Measurements from ENCODE around the gene NTMT1. TPM values are rescaled to one million over a fixed set of nuclear protein-coding genes. Genes with fewer than 3 reads are reported as not detected.

NTMT1 gene
- total RNA-seq, 1 donor from 2014 or later, result 30.7 TPM

DNA sequence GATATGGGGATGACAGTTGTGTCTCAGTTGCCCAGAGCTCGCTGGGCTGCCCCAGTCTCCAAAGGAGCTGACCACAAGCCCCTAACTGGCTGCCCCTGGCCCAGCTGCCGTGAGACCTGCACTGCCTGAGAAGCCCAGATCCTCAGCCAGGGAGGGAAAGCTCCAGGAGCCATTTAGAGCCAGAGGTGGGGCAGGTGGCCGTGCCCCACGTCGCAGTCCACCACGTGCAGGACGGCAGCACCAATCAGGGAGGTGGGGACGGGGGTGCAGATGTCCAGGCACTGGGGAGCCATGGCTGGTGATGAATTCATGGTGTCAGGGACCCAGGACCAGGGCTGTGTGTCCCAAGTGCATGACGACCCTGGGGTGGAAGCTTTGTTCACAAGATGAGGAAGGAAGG, 52.9 kb downstream of the NTMT1 start:
- H3K4me1 Mint-ChIP-seq, result peaks cover 15% of the 10 kb centered on the region
- TF ChIP-seq, protein P1, sequence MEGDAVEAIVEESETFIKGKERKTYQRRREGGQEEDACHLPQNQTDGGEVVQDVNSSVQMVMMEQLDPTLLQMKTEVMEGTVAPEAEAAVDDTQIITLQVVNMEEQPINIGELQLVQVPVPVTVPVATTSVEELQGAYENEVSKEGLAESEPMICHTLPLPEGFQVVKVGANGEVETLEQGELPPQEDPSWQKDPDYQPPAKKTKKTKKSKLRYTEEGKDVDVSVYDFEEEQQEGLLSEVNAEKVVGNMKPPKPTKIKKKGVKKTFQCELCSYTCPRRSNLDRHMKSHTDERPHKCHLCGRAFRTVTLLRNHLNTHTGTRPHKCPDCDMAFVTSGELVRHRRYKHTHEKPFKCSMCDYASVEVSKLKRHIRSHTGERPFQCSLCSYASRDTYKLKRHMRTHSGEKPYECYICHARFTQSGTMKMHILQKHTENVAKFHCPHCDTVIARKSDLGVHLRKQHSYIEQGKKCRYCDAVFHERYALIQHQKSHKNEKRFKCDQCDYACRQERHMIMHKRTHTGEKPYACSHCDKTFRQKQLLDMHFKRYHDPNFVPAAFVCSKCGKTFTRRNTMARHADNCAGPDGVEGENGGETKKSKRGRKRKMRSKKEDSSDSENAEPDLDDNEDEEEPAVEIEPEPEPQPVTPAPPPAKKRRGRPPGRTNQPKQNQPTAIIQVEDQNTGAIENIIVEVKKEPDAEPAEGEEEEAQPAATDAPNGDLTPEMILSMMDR (IDR thresholded peaks at IDR 0.05; ENCODE audit: unreplicated experiment), result no peak
- H3K27ac Mint-ChIP-seq, result no peak overlapping the region
- H3K4me3 Mint-ChIP-seq, result no peak overlapping the region
- H3K27me3 Mint-ChIP-seq (ENCODE audit: low read depth), result peaks cover 20% of the 10 kb centered on the region
- no peaks in the 10 kb centered on the region for H3K9me3 Mint-ChIP-seq
- H3K36me3 Mint-ChIP-seq, result no peaks in the 10 kb centered on the region
- no peak for DNase-seq (ENCODE audit: low spot score in 2 of 2, unreplicated experiment in 2 of 2)

DNA sequence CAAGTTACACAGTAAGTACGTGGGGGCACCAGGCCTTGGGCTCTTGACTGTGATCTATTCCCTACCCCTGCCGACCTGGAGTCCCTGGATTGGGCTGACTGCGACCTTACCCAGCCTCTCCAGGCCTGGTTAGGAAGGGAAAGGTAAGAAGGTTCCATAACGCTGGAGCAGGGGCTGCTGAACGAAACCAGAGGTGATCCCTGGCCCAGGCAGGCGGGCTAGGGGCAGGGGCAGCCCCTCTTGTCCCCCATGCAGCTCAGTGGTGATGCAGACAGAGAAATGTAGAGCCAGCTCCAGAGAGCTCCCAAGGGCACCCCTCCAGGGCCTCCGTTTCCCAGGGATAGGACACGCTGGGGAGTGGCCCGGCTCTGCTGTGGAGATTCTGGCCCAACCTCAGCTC, 53.6 kb downstream of the NTMT1 start:
- H3K4me1 Mint-ChIP-seq, result peaks cover 11% of the 10 kb centered on the region
- no peak overlapping the region for H3K4me3 Mint-ChIP-seq
- H3K27me3 Mint-ChIP-seq (ENCODE audit: low read depth), result peaks cover 20% of the 10 kb centered on the region
- no peaks in the 10 kb centered on the region for H3K36me3 Mint-ChIP-seq
- TF ChIP-seq, protein P1 (IDR thresholded peaks at IDR 0.05; ENCODE audit: unreplicated experiment), result no peak
- H3K9me3 Mint-ChIP-seq, result no peaks in the 10 kb centered on the region
- no peak overlapping the region for H3K27ac Mint-ChIP-seq
- no peak for DNase-seq (ENCODE audit: low spot score in 2 of 2, unreplicated experiment in 2 of 2)

DNA sequence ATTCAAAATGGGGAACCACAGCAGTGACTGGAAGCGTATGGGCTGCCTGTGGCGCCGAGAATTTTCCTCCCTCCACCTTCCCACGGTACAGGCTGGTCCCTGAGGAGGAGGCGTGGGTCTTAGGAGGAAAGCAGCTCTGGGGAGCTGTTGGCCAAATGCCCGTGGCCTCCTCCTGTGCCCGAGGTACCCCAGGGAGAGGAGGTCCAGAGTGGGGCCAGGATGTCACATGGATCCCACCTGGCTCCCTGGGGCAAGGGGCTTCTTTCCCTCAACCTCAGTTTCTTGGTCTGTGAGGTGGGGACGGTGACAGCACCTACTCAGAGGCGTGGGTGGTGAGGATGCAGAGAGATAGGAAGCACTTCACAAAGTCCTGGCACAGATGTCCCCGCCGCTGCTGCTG, 56.0 kb downstream of the NTMT1 start:
- Mint-ChIP-seq H3K4me3 (no peak overlapping the region), H3K4me1 (peaks cover 8% of the 10 kb centered on the region), H3K9me3 (no peaks in the 10 kb centered on the region), H3K27me3 (ENCODE audit: low read depth) (peaks cover 17% of the 10 kb centered on the region), H3K36me3 (no peaks in the 10 kb centered on the region), H3K27ac (no peak overlapping the region)
- DNase-seq (ENCODE audit: low spot score in 2 of 2, unreplicated experiment in 2 of 2), result no peak
- TF ChIP-seq, protein P1 (IDR thresholded peaks at IDR 0.05; ENCODE audit: unreplicated experiment), result no peak

DNA sequence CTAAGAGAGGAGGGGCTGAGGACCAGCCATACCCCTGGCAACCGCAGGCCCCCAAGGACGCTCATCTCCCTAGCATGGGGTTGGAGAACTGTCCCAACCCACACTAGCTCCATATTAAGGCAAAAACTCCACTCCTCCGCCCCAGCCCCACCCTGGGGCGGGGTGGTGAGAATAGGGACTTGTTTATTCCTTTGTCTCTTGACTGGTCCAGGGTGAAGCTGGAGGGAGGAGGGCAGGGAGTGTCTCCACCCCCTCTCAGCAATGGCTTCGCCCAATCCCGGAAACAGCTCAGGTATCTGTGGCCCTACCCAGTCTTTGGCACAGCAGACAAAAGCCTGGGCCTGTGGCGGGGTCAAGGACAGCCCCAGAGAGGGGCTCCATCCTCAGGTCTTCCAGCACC, 56.4 kb downstream of the NTMT1 start:
- Mint-ChIP-seq H3K9me3 (no peaks in the 10 kb centered on the region), H3K27me3 (ENCODE audit: low read depth) (peaks cover 15% of the 10 kb centered on the region), H3K4me3 (no peak overlapping the region), H3K36me3 (no peaks in the 10 kb centered on the region), H3K4me1 (peaks cover 4% of the 10 kb centered on the region), H3K27ac (no peak overlapping the region)
- TF ChIP-seq, protein P1 (IDR thresholded peaks at IDR 0.05; ENCODE audit: unreplicated experiment), result no peak
- DNase-seq (ENCODE audit: low spot score in 2 of 2, unreplicated experiment in 2 of 2), result no peak

DNA sequence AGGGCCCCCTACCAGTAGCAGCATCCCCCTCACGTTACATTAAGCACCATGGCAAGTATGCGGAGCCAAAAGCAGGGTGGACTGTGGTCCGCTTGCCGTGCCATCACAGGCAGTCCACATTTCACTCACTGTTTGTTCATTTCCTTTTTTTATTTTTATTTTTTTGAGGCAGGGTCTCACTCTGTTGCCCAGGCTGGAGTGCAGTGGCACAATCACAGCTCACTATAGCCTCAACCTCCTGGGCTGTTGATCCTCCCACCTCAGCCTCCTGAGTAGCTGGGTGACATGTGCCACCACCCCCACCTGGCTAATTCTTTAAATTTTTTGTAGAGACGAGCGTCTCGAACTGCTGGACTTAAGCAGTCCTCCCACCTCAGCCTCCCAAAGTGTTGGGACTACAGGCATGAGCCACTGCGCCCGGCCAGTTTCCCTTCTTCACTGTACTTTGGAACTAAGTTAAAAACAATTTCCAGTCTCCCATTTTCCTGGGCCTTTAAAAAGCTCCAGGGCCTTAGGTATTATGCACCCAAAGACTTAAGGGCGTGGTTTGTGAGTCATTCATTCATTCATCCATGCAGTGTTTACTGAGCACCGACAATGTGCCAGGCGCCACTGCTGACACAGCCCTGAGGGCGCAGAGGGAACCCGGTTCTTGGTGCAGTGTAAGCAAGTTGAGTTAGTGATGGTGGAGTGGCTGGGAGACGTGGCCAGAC, 59.4 kb downstream of the NTMT1 start:
- TF ChIP-seq, protein P1 (IDR thresholded peaks at IDR 0.05; ENCODE audit: unreplicated experiment), result no peak
- no peaks in the 10 kb centered on the region for H3K36me3 Mint-ChIP-seq
- H3K4me1 Mint-ChIP-seq, result peaks cover 2% of the 10 kb centered on the region
- no peak overlapping the region for H3K4me3 Mint-ChIP-seq
- no peak overlapping the region for H3K27ac Mint-ChIP-seq
- no peaks in the 10 kb centered on the region for H3K9me3 Mint-ChIP-seq
- DNase-seq (ENCODE audit: low spot score in 2 of 2, unreplicated experiment in 2 of 2), result no peak
- H3K27me3 Mint-ChIP-seq (ENCODE audit: low read depth), result peaks cover 20% of the 10 kb centered on the region

Other genes with a start within 250 kb of the NTMT1 start
- 0.23 to 0.87 TPM (median 0.69 TPM) in 3 replicates for gene C9orf50, start 5.1 kb upstream of the NTMT1 start, total RNA-seq
- 24.5 to 26.2 TPM (median 24.6 TPM) in 3 replicates for gene ASB6, start 16.0 kb downstream of the NTMT1 start, total RNA-seq
- gene PRRX2, start 39.5 kb downstream of the NTMT1 start, total RNA-seq, result 7.5 to 10.1 TPM (median 8.7 TPM) in 3 replicates
- 28.4 to 30.1 TPM (median 29.6 TPM) in 3 replicates for gene PTGES, start 126.9 kb downstream of the NTMT1 start, total RNA-seq
- gene TOR1B, start 177.0 kb downstream of the NTMT1 start, total RNA-seq, result 15.3 to 18.0 TPM (median 16.1 TPM) in 3 replicates
- 33.7 to 34.8 TPM (median 33.8 TPM) in 3 replicates for gene TOR1A, start 198.0 kb downstream of the NTMT1 start, total RNA-seq
- 28.2 to 31.0 TPM (median 29.9 TPM) in 3 replicates for gene C9orf78, start 209.1 kb downstream of the NTMT1 start, total RNA-seq
- 47.1 to 49.0 TPM (median 47.7 TPM) in 3 replicates for gene USP20, start 209.3 kb downstream of the NTMT1 start, total RNA-seq

Data from mesothelial cell of epicardium (in vitro differentiated cells).